ENCODE measurements around the gene RAB40C. TPM values are rescaled to one million over a fixed set of nuclear protein-coding genes. Genes with fewer than 3 reads are reported as not detected.

RAB40C gene
- total and polyA plus RNA-seq, 3 experiments from 2014 or later: 12.3 to 22.8 (median 13.3) TPM

- CTCF ChIA-PET: interaction anchor here (0.8 to 1.3 kb wide), 2 partner anchors 10 to 12 kb away, joined by 3 to 7 read pairs; partner anchors contain the start of gene METTL26
- Histone ChIP-seq H3K27ac (ENCODE audit: low read depth, low read length) (peak overlapping the region; percentile 58), H3K27me3 (ENCODE audit: insufficient read depth, low read length, poor library complexity, severe bottlenecking) (no peaks in the 10 kb centered on the region), H3K36me3 (ENCODE audit: insufficient read depth, low read length) (no peaks in the 10 kb centered on the region), H3K9me3 (ENCODE audit: low read length) (no peaks in the 10 kb centered on the region), H3K4me3 (ENCODE audit: low read length) (peak overlapping the region; percentile 66), H3K4me1 (ENCODE audit: insufficient read depth, low read length) (peaks cover 14% of the 10 kb centered on the region)
- DNase-seq: peak in 1 of 5 donors; percentile 27
- Mint-ChIP-seq H3K36me3 (no peaks in the 10 kb centered on the region), H3K27me3 (no peaks in the 10 kb centered on the region), H3K4me1 (peaks cover 0 to 21% (median 11%) of the 10 kb centered on the region in 3 donors), H3K9me3 (no peaks in the 10 kb centered on the region), H3K4me3 (peak overlapping the region; percentile 48 to 87 (median 77)), H3K27ac (peak overlapping the region; percentile 59 to 93 (median 84))
- POLR2A ChIA-PET: interaction anchor here (0.6 to 1.0 kb wide), 3 partner anchors 10 to 52 kb away, joined by 3 to 4 read pairs (median 3); partner anchors contain the start of gene METTL26
Observed at GRCh38 chr16:648071-648780, 58.4 kb downstream of the RAB40C start.

- CTCF ChIA-PET: interaction anchor here (0.8 to 1.3 kb wide), 4 partner anchors 12 to 32 kb away, joined by 3 to 7 read pairs (median 4); partner anchors contain the start of genes METTL26, RHOT2 and STUB1
- Mint-ChIP-seq H3K9me3 (no peaks in the 10 kb centered on the region), H3K36me3 (no peaks in the 10 kb centered on the region), H3K27ac (peak within 1 kb of the TSS; percentile 61 to 93 (median 84)), H3K4me3 (peak within 1 kb of the TSS; percentile 74 to 87 (median 78)), H3K4me1 (peaks cover 0 to 21% (median 11%) of the 10 kb centered on the region in 3 donors), H3K27me3 (no peaks in the 10 kb centered on the region)
- Histone ChIP-seq H3K27me3 (ENCODE audit: insufficient read depth, low read length, poor library complexity, severe bottlenecking) (no peaks in the 10 kb centered on the region), H3K27ac (ENCODE audit: low read depth, low read length) (peak within 1 kb of the TSS; percentile 58), H3K4me1 (ENCODE audit: insufficient read depth, low read length) (peaks cover 13% of the 10 kb centered on the region), H3K9me3 (ENCODE audit: low read length) (no peaks in the 10 kb centered on the region), H3K36me3 (ENCODE audit: insufficient read depth, low read length) (no peaks in the 10 kb centered on the region), H3K4me3 (ENCODE audit: low read length) (peak within 1 kb of the TSS; percentile 66)
- POLR2A ChIA-PET: interaction anchor here (0.5 to 1.4 kb wide), 6 partner anchors 13 to 66 kb away, joined by 3 to 7 read pairs (median 4); partner anchors contain the start of genes METRN, METTL26, RAB40C and RHOT2
- DNase-seq: peak; percentile 88 to 95 (median 92)
Observed at GRCh38 chr16:648781-649589, 59.1 kb downstream of the RAB40C start, which contains the start of gene WDR90. Gene WDR90 (plus strand): TSS chr16:649365. CDS start chr16:649417, 52 bp downstream.

DNA sequence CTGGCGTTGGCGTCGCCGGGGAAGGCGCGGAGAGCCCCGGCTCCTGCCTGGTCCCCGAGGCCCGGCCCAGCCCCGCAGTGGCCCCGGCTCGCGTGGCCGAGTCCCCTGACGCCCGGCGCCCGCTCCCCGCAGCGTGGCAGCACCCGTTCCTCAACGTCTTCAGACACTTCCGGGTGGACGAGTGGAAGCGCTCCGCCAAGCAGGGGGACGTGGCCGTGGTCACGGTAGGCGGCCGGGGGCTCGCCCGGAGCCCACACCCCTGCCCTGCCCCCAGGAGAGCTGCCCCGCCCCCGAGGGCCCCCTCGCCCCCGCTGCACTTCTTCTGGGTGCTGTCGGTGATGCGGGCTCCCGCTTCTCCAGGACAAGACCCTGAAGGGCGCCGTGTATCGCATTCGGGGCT is 59.8 kb downstream of the RAB40C start:
- peak overlapping the region in 1 of 8 donors; percentile 68 for H3K27ac Mint-ChIP-seq
- peak overlapping the region; percentile 66 for H3K4me3 ChIP-seq (ENCODE audit: low read length)

DNA sequence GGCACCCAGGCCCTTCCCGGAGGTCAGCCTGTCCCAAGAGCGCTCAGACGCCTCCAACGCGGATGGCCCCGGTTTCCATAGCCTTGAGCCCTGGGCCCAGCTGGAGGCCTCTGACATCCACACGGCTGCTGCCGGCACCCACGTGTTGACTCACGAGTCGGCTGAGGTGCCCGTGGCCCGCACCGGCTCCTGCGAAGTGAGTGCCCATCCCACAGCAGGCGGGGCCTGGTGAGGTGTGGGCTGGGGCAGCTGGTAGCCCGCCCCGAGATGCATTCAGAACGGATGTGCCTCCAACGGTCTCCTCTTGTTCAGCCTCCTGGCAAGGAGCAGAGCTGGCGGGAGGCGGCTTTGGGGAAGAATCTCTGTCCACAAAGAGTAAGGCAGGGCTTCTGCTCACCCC is 62.0 kb downstream of the RAB40C start:
- Mint-ChIP-seq H3K27ac (no peak overlapping the region), H3K4me1 (peaks cover 0 to 19% (median 5%) of the 10 kb centered on the region in 3 donors), H3K27me3 (no peaks in the 10 kb centered on the region), H3K36me3 (no peaks in the 10 kb centered on the region), H3K4me3 (peak overlapping the region in 1 of 7 donors; percentile 52), H3K9me3 (no peaks in the 10 kb centered on the region)
- Histone ChIP-seq H3K27ac (ENCODE audit: low read depth, low read length) (no peak overlapping the region), H3K9me3 (ENCODE audit: low read length) (no peaks in the 10 kb centered on the region), H3K27me3 (ENCODE audit: insufficient read depth, low read length, poor library complexity, severe bottlenecking) (no peaks in the 10 kb centered on the region), H3K36me3 (ENCODE audit: insufficient read depth, low read length) (no peaks in the 10 kb centered on the region), H3K4me1 (ENCODE audit: insufficient read depth, low read length) (peaks cover 13% of the 10 kb centered on the region), H3K4me3 (ENCODE audit: low read length) (no peak overlapping the region)
- POLR2A ChIA-PET: no interaction called here
- no peak for DNase-seq
- CTCF ChIA-PET: interaction anchor here (2.0 kb wide), 1 partner anchor 14 kb away, joined by 6 read pairs; no protein-coding TSS in a partner anchor

More for the DNA sequence above, 59.8 kb downstream of the RAB40C start:
- Mint-ChIP-seq H3K9me3 (no peaks in the 10 kb centered on the region), H3K4me3 (peak overlapping the region; percentile 59 to 85 (median 62)), H3K4me1 (peaks cover 0 to 21% (median 8%) of the 10 kb centered on the region in 3 donors), H3K36me3 (no peaks in the 10 kb centered on the region), H3K27me3 (no peaks in the 10 kb centered on the region)
- no peaks in the 10 kb centered on the region for H3K9me3 ChIP-seq (ENCODE audit: low read length)
- CTCF ChIA-PET: interaction anchor here (0.8 to 1.3 kb wide), 3 partner anchors 13 to 31 kb away, joined by 3 to 5 read pairs (median 4); partner anchors contain the start of genes METTL26, RHOT2 and STUB1
- no peaks in the 10 kb centered on the region for H3K27me3 ChIP-seq (ENCODE audit: insufficient read depth, low read length, poor library complexity, severe bottlenecking)
- H3K36me3 ChIP-seq (ENCODE audit: insufficient read depth, low read length): no peaks in the 10 kb centered on the region
- POLR2A ChIA-PET: interaction anchor here (0.5 to 1.4 kb wide), 6 partner anchors 13 to 65 kb away, joined by 3 to 7 read pairs (median 4); partner anchors contain the start of genes METRN, METTL26, RAB40C and RHOT2
- peaks cover 13% of the 10 kb centered on the region for H3K4me1 ChIP-seq (ENCODE audit: insufficient read depth, low read length)
- no peak overlapping the region for H3K27ac ChIP-seq (ENCODE audit: low read depth, low read length)
- DNase-seq: no peak

GRCh38 chr16:652454-653305 is 62.8 kb downstream of the RAB40C start:
- H3K9me3 Mint-ChIP-seq: no peaks in the 10 kb centered on the region
- no peaks in the 10 kb centered on the region for H3K36me3 Mint-ChIP-seq
- Histone ChIP-seq H3K4me1 (ENCODE audit: insufficient read depth, low read length) (peaks cover 11% of the 10 kb centered on the region), H3K4me3 (ENCODE audit: low read length) (no peak overlapping the region), H3K9me3 (ENCODE audit: low read length) (no peaks in the 10 kb centered on the region), H3K27me3 (ENCODE audit: insufficient read depth, low read length, poor library complexity, severe bottlenecking) (no peaks in the 10 kb centered on the region), H3K36me3 (ENCODE audit: insufficient read depth, low read length) (no peaks in the 10 kb centered on the region), H3K27ac (ENCODE audit: low read depth, low read length) (no peak overlapping the region)
- H3K4me1 Mint-ChIP-seq: peaks cover 0 to 15% (median 5%) of the 10 kb centered on the region in 3 donors
- no peak for DNase-seq
- CTCF ChIA-PET: interaction anchor here (2.0 kb wide), 1 partner anchor 13 kb away, joined by 6 read pairs; no protein-coding TSS in a partner anchor
- no peak overlapping the region for H3K27ac Mint-ChIP-seq
- H3K4me3 Mint-ChIP-seq: peak overlapping the region in 1 of 7 donors; percentile 60
- POLR2A ChIA-PET: no interaction called here
- no peaks in the 10 kb centered on the region for H3K27me3 Mint-ChIP-seq

- Histone ChIP-seq H3K36me3 (ENCODE audit: insufficient read depth, low read length) (no peaks in the 10 kb centered on the region), H3K27ac (ENCODE audit: low read depth, low read length) (no peak overlapping the region), H3K27me3 (ENCODE audit: insufficient read depth, low read length, poor library complexity, severe bottlenecking) (no peaks in the 10 kb centered on the region), H3K4me1 (ENCODE audit: insufficient read depth, low read length) (no peaks in the 10 kb centered on the region), H3K4me3 (ENCODE audit: low read length) (no peak overlapping the region), H3K9me3 (ENCODE audit: low read length) (no peaks in the 10 kb centered on the region)
- CTCF ChIA-PET: no interaction called here
- Mint-ChIP-seq H3K4me3 (no peak overlapping the region), H3K9me3 (no peaks in the 10 kb centered on the region), H3K4me1 (peaks cover 0 to 6% (median 0%) of the 10 kb centered on the region in 3 donors), H3K27me3 (no peaks in the 10 kb centered on the region), H3K36me3 (no peaks in the 10 kb centered on the region), H3K27ac (no peak overlapping the region)
- POLR2A ChIA-PET: no interaction called here
- no peak for DNase-seq
Observed at GRCh38 chr16:654034-654433, 64.2 kb downstream of the RAB40C start.

DNA sequence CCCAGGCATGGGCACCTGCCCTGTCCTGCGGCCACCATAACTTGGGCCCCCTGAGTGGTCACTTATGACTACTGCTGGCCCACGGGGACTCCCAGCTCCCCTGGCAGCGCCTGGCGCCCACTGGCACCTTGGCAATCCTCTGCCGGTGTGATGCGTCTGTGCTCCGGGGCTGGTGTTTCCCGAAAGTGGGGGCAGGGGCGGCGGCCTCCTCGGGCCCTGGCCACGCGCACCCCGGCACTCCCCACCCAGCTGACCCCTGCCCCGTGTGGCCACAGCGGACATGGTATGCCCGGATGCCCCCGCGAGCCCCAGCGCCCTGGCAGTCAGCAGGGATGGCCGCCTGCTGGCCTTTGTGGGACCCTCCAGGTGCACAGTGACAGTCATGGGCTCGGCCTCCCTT is 67.6 kb downstream of the RAB40C start:
- H3K27me3 Mint-ChIP-seq: no peaks in the 10 kb centered on the region
- CTCF ChIA-PET: interaction anchor here (0.9 kb wide), 1 partner anchor 10 kb away, joined by 3 read pairs; the partner anchor contains the start of gene RHOT2
- H3K27me3 ChIP-seq (ENCODE audit: insufficient read depth, low read length, poor library complexity, severe bottlenecking): no peaks in the 10 kb centered on the region

More for the DNA sequence above, 67.6 kb downstream of the RAB40C start:
- no peak overlapping the region for H3K4me3 ChIP-seq (ENCODE audit: low read length)
- no peak overlapping the region for H3K27ac Mint-ChIP-seq
- H3K27ac ChIP-seq (ENCODE audit: low read depth, low read length): no peak overlapping the region
- no peaks in the 10 kb centered on the region for H3K36me3 Mint-ChIP-seq
- H3K9me3 ChIP-seq (ENCODE audit: low read length): no peaks in the 10 kb centered on the region
- peaks cover 0 to 2% (median 0%) of the 10 kb centered on the region in 3 donors for H3K4me1 Mint-ChIP-seq
- no peaks in the 10 kb centered on the region for H3K36me3 ChIP-seq (ENCODE audit: insufficient read depth, low read length)
- no peaks in the 10 kb centered on the region for H3K4me1 ChIP-seq (ENCODE audit: insufficient read depth, low read length)
- DNase-seq: no peak
- no peak overlapping the region for H3K4me3 Mint-ChIP-seq
- POLR2A ChIA-PET: no interaction called here
- no peaks in the 10 kb centered on the region for H3K9me3 Mint-ChIP-seq
